Gastrocnemius medialis (tissue), 4 donors: ENCODE results near the gene ABTB2.

ENCODE experiments used
- POLR2A ChIP-seq, 2 donors: fragments of 450-650 bp; IDR thresholded peaks; one replicate each; pipeline ENCODE4 v1.6.1; 2017; ENCODE audit warnings: antibody characterized with exemption in 2 of 2, mild to moderate bottlenecking in 2 of 2, moderate library complexity in 2 of 2
- TF ChIP-seq, protein P1 (sequence below), 5 experiments: fragments of 450-650 bp in 3 of 5; fragments of 200-600 bp in 2 of 5; sonication (generic) in 2 of 5; IDR thresholded peaks in 4 of 5; conservative IDR thresholded peaks in 1 of 5; 1 replicate in 4 of 5; 2 replicates in 1 of 5; pipeline ENCODE4 v1.5.1; 2016 to 2019; ENCODE audit warnings: antibody characterized with exemption in 5 of 5, mild to moderate bottlenecking in 3 of 5, moderate library complexity in 3 of 5

DNA sequence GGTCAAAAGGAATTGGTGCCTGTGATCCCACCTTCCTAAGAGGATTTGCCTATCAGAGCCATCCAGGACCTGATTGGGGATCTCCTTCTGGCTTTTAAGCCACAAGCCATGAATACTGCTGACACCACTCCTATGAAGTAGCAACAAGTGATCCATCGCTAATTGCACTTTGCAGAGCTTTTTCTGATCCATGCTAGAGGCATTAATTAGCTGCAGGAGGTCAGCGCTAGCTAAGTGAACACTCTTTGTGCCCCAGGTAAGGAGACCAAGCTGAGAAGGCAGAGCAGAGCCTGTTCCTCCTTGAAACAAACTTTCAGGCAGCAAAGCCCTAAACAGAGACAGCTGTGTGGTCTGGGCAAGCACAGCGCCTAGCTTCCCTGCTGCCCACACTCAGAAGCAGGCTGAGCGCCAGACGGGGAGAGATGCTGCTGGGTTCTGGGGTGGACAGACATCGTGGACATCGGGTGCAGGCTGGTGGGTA lies 122.2 kb downstream of the ABTB2 start:
- TF ChIP-seq, protein P1, sequence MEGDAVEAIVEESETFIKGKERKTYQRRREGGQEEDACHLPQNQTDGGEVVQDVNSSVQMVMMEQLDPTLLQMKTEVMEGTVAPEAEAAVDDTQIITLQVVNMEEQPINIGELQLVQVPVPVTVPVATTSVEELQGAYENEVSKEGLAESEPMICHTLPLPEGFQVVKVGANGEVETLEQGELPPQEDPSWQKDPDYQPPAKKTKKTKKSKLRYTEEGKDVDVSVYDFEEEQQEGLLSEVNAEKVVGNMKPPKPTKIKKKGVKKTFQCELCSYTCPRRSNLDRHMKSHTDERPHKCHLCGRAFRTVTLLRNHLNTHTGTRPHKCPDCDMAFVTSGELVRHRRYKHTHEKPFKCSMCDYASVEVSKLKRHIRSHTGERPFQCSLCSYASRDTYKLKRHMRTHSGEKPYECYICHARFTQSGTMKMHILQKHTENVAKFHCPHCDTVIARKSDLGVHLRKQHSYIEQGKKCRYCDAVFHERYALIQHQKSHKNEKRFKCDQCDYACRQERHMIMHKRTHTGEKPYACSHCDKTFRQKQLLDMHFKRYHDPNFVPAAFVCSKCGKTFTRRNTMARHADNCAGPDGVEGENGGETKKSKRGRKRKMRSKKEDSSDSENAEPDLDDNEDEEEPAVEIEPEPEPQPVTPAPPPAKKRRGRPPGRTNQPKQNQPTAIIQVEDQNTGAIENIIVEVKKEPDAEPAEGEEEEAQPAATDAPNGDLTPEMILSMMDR (IDR thresholded peaks at IDR 0.05 in 4 of 5, conservative IDR thresholded peaks at IDR 0.05 in 1 of 5), result no peak
- TF ChIP-seq POLR2A (IDR thresholded peaks at IDR 0.05), result no peak
